ENCODE results near the gene MCEMP1.

DNA sequence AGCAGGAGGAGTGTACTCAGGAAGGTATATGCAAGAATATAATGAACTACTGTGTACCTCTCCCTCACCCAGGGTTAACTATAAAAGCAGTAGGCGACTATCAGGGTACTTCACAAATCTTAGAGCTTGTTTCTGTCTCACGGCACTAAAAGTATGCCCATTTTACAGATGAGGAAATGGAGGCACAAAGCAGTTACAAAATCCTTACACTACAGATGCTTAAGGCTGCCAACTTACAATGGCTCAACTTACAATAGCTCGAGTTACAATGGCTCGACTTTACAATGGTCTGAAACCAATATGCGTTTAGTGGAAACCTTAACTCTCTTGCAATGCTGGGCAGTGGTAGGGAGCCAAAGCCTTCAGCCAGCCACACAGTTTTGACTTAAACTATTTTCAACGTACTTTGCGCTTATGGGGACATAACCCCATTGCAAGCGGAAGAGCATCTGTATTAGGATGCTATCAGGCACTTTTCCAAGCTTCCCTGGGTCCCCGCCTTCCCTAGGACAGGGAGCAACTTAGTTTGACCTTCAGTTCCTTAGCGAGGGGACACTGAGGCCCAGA is 20.9 kb downstream of the MCEMP1 start:
- TF ChIP-seq CTCF (IDR thresholded peaks at IDR 0.05): no peak
- no peak for TF ChIP-seq POLR2A (IDR thresholded peaks at IDR 0.05)

Data from adrenal gland (tissue), 5 donors.